GM19467 (cell line): Measurements from ENCODE around the gene GP9.

Experiments
- ATAC-seq: cut with Tn5 transposase; IDR thresholded peaks from one replicate; pipeline ENCODE4 v1.9.1; 2021; ENCODE audit warnings: mild to moderate bottlenecking, moderate library complexity; ENCODE audit not compliant: unreplicated experiment

Gene GP9

DNA sequence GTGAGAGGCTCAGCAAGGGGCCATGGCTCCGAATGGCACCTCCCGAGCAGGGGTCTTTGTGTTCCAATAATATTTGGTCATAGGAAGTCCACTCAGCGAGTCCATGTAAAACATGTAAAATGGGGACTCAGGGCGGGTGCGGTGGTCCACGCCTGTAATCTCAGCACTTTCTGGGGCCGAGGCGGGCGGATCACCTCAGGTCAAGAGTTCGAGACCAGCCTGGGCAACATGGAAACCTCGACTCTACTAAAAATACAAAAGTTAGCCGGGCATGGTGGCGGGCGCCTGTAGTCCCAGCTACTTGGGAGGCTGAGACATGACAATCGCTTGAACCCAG is 33.1 kb upstream of the GP9 start:
- ATAC-seq, result no peak

DNA sequence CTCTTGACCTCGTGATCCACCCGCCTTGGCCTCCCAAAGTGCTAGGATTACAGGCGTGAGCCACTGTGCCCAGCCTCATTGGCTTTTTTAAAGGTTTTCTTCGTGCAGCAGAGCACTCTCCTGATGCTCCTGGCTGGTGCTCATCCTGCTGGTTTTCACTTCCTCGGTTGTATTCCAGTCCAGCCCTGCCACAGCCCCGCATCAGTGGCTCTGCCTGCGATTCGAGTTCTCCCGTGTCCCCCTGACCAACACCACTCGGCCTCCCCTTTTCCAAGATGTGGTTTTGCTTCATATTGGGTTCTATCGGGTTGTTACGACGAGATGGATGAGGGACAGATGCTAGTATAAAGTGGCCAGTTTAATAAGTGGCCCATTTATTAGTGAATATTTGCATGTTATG is 31.7 kb upstream of the GP9 start:
- no peak for ATAC-seq

DNA sequence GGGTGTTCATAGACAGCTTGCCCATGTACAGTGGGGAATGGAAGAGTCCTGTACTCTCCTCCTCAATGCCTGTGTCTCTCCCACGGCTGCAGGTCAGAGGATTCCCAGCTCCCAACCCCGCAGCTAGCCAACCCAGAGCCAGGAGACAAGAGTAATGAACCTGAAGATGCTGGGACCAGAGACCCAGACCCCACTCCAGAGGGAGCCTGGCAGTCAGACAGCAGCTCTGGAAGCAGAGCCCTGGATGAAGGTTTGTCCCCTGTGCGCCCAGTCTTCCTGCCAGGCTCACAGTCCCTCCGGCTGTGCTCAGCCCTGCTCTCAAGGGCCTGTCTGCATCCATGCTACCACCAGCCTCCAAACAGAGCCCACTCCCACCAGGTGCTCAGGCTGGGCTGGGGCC is 30.0 kb upstream of the GP9 start:
- ATAC-seq, result no peak

DNA sequence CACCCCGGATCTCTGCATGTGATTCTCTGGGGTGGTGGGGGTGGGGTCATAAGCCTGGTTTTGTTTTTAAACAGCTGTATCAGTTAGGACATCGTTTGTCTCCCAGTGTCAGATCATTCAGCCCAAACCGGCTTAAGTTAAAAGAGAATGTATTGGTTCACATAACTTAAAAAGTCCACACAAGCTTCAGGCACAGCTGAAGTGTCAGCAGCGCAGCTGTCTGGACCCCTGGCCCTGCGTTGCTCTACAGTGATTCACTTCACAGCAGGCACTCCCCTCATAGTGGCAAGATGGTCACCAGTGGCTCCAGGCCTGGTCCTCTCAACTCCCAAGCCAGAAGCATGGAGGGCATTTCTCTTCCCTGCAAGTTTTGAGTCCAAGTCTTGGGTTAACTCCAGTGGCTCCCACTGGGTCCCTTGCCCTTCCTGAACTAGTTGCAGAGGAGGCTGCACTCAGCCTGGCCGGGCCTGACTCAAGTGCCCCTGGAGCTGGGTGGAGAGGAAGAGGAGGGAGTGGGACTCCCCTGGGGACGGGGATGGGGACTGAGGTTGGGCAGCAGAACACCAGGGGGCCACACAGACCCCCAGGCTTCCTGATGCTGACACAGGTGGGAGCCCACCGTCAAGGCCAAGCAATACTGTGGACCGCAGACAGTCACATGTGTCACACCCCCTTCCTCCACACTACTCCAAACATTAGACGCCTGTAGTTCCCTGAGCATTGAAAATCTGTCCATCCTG is 28.9 kb upstream of the GP9 start:
- no peak for ATAC-seq

DNA sequence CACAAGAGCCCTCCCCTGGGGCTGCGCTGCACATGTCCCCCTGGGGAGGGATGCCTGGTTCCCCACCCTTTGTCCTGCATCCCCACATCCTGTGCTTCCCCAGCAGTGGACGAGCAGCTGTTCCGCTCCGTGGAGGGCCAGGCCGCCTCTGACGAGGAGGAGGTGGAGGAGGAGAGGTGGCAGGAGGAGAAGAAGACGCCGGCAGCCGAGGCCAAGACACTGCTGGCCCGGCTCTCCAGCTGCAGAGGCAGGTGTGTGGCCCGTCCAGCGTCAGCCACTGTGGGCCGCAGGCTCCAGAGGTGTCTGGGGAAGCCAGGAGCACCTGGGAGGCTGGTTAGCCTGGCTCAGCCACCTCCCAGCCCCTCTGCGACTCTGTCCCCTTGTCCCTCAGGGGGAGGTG is 27.9 kb upstream of the GP9 start:
- no peak for ATAC-seq

DNA sequence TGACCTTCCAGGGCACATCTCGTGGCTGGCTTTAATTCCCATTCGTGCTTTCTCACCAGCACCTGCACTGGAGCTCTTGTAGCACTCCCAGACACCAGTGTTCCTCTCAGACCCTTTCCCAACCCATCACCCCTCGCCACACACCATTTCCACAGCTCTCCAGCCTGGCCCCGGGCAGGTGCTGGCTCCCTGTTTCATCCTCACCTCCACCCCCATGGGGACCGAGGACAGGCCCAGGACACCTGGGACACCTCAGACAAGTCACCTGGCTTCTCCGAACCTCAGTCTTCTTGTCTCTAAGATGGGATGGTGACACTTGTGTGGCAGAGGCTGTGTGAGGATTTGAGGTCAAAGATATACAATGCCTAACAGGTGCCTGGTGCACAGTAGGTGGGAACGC is 27.4 kb upstream of the GP9 start:
- no peak for ATAC-seq

DNA sequence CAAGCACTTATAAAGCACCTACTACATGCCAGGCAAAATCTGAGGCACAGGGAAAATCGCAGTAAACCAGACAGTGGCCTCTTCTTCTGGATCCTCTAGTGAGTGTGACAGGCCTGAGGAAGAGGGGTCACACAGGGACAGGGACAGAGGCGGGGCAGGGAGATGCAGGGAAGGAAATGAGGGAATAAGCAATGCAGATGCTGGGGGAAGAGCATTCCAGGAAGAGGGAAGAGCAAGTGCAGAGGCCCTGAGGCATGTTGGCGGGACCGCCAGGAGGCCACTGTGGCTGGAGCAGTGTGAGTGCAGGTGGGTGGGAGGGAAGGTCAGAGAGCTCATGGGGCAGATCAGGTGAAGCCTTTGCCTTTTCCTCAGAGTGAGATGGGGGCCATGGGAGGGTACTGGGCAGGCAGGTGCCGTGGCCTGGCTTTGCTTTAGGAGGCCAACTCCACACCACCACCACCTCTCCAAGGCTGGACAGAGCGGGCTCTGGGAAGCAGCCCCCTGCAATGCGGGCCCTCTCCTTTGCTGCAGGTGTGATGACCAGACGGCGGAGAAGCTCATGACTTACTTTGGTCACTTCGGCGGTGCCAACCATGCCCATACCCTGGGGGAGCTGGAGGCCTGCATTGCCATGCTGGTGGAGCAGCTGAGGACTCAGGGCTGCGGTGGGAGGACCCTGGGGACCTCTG is 26.8 kb upstream of the GP9 start:
- ATAC-seq, result no peak

DNA sequence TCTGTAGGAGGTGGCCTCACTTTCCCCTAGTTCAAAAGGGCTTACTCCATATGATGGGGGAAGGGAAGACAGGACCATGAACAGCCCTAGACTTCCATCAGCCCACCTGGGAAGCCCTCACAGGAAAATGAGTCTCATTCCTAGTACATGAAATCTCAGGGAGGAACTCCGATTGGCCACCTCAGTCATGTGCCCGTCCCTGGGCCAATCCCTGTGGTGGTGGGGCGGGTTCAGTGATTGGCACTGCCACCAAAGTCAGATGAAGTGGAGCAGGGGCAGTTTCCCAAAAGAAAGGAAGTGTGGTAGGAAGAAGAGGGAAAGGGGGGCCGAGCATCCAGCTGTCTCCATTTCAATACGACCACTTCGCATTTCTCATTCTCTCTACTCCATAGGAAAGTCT is 25.9 kb upstream of the GP9 start:
- no peak for ATAC-seq

DNA sequence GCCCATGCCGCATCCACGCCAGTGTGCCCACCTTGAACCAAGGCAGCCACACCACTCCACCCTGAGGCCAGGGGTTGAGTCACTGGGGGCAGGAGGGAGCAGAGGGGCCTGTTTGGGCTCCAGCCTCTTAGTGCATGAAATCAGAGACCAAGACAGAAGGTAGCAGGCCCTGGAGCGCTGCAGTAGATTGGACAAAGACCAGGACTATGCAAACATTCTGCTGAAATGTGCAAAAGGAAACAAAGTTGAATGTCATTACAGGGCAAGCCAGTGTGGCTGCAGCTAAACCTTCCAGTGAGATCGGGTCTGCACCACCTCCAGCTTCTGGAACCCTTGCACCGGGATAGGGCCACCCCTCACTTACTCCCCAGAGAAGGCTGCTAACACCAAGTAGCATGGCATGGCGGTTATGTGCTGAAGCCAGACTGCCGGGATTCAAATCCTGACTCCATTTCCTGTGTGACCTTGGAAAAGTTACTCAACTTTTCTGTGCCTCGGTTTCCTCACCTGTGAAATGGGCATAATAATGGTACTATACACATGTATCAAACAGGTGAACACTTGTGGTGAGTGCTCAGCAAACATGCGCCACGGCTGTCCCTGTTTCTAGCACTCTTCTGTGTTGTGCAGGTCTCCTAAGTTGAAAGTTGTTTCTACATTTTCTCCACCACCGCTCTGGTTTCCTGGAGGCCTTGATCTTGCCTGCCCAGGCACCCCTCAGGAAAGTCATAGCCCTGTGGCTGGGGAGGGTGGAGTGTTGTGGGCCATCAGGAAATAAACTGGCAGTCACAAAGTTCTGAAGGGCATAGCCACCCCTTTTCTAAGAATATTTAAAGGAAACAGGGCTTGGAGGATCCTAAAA is 25.0 kb upstream of the GP9 start:
- no peak for ATAC-seq

DNA sequence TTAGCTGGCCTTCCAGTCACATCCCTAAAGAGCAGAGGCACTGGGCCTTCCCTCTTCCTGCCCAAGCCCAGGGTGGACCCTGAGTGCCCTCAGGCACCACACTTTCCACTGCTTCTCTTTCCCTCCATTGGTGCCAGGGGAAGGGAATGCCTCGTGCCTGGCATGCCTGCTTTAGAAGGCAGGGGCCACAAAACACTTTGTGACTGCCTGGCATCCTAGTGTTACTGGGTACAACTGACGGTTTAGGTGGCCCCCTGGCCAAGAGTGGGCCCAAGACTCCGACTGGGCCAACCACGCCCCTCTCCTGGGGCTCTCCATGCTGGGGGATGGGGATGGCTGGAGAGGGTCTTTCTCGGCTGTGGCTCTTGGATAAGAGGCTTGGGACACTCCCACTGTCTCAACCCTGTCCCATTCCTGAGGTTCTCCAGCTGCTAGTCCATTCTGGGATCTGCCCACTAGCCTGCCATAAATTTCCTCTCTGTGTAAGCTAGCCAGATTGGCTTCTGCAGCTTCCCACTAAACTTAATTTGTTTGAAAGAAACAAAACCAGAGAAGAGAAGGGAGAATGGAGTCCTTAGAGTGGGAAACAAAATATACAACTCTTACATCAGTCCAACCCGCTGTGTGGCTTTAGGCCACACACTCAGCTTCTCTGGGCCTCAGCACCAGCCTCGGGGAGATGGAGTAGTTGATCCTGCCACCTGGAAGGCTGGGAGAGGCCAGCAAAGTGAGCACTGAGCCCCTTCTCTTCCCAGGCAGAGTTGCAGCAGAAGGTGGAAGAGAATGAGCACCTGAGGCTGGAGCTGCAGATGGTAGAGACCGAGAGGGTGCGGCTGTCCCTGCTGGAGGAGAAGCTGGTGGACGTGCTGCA is 24.1 kb upstream of the GP9 start:
- no peak for ATAC-seq

DNA sequence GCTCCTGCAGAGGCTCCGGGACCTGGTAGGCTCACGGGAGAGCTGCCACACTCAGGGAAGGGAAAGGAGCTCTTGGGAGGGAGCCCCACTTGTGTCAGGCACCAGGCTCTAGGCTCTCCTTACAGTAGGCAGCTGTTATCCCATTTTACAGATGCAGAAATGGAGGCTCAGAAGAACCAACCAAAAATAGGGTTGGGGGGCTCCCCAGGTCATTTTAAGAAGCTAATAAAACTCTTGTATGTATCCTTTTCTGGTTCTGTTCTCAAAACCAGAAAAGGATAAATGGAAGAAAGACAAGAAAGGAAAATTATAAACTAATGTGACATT is 23.5 kb upstream of the GP9 start:
- no peak for ATAC-seq

DNA sequence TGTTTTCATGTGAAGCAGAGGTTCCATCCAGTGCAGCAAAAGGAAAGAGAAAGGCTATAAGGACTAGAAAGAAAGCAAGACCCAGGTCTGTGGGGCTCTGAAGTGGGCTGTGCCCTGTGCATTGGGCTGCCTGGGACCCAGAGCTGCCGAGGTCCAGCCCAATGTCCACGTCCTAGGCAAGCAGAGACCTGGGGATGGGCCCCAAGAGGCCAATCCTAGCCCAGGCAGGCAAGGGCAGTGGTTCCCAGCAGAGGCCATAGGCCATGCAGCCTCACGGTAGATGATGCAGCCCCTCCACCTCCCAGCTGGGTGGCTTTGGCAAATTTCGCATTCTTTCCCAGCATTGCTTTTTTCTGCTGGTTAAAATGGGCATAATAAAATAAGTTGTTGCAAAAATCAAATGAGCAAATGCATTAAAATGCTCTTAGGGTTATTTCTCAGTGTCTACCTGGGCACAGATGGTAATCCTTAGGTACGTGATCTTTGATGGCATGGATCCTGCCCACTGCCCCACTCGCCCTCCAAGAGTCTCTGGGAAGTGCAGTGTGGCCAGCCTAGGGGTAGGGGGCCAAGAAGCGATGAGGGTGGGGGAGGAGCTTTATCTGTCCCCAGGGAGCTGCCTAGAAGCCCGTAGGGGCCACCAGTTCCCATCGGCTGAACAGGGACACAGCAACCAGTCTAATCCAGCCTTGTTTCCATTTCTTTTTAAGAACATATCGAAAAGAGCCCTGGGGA is 22.3 kb upstream of the GP9 start:
- ATAC-seq, result no peak

DNA sequence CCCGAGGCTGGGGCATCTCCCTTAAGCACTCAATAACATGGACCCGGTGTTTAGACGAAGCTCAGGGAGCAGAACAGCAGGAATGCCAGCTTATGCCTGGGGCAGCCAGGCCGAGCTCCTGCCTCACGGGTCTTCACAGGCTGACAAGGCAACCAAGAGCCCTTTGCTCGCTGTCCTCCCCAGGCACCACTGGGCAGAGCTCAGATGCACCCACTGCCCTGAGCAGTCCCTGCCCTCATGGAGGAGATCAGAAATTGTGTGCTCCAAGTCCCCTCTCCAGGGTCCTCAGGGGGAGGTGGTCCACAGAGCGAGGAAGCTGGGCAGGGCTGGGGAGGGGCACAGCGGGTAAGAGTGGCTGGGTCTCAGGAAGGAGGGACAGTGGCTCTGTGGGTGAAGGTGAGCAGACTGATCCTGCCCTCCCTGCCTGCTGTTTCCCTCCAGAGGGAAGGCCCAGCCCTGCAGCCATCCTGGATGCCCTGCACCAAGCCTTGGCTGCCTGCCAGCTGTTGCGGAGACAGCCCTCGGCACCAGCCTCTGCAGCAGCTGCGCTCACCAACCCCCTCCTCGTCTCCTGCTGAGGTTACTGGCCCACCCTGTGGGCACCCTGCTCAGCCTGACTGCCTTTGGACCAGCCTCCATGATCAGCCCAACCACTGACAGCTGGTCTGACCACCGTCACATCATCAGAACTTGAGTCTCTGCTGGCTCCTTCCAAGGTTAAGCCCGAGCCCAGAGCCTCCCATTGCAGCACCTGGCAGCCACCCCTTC is 21.1 kb upstream of the GP9 start:
- ATAC-seq, result no peak

DNA sequence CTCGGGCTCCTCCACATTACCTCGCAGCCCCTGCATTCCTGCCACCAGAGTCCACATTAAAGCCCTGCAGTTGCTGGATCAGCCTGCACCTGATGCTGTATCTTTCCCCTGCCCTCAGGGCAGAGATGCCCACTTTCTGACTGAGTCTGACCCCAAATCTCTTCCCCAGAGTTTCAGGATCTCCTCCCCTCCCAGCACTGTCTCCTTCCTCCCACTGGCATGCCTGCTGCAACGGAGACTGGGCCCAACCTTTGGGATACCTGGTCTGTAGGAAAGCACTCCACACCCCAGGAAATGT is 20.6 kb upstream of the GP9 start:
- no peak for ATAC-seq

DNA sequence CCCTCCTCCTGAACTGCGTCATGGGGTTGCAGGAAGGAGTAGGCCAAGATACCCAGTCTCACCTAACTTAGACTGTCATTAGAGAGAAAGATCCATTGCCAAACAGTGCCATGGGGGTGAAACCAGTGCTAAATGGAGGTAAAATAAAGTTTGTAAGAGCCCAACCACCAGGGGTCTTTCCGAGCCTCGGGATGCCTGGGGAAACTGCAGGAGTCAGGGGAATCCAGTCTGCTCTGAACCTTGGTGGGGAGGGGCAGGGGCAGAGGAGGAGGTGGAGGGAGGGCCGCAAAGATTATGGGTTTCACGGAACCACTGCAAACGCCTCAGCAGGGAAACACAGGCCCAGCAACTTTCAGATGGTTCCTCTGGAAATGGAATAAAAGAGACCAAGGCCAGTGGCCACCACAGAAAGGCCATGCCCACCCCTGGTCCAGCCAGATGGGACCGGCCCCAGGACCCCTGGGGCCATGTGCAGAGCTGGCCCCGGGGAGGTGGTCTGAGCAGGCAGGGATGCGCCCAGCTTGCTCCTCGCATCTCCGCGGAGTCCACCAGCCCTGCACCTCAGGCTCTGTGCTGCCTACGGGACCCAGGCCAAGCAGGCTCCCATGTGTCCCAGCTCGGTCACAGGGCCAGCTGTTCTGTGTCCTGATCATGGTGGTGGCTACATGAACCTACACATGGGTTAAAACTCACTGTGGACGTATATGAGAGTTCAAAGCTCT is 19.8 kb upstream of the GP9 start:
- no peak for ATAC-seq

DNA sequence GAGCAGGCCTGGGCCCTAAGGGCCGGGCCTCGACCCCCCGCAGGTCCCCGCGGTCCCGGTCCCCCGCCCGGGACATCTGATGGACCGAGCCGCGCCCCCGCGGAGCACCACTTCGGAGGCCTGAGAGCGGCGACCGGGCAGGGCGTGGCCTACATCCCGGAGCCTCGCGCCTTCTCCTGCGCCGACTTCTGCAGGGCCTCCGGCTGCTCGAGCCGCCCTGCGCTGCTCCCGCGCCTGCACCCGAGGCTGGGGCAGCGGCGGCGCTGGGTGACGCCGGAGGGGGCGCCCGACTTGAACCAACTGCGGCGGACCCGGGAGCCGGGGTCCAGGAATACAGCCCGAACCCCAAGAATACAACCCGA is 14.9 kb upstream of the GP9 start:
- ATAC-seq, result no peak

DNA sequence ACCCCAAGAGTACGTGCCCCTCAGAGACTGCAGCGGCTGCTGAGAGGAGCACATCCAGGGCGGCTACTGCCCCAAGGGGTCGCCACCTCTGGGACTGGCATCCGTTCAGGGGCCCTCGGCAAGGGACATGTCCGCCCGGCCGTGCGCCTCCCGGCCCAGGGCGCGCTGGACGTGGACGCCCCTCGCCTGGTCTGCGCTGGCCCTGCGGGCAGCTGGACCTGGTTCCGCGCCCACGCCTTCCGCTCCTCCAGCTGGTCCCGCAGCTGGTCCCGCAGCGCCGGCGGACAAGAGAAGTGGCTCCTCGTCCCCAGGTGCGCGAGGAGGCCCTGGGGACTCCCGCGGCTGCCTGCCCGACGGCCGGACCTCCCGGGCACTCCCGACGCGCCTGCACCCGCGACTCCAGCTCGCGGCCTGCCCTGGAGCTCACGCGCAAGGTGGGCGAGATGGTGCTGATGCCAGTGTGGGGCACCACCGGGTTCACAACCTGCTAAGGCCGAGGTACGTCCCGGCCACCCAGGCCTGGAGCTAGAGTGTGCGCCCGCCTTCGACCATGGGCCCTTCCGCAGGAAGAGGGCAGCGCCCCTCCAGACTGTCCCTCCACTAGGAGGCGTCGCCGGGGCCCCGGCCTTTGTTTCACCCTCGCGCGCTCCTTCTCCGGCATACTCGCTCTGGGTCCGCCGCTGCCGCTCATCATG is 14.4 kb upstream of the GP9 start:
- ATAC-seq, result no peak

DNA sequence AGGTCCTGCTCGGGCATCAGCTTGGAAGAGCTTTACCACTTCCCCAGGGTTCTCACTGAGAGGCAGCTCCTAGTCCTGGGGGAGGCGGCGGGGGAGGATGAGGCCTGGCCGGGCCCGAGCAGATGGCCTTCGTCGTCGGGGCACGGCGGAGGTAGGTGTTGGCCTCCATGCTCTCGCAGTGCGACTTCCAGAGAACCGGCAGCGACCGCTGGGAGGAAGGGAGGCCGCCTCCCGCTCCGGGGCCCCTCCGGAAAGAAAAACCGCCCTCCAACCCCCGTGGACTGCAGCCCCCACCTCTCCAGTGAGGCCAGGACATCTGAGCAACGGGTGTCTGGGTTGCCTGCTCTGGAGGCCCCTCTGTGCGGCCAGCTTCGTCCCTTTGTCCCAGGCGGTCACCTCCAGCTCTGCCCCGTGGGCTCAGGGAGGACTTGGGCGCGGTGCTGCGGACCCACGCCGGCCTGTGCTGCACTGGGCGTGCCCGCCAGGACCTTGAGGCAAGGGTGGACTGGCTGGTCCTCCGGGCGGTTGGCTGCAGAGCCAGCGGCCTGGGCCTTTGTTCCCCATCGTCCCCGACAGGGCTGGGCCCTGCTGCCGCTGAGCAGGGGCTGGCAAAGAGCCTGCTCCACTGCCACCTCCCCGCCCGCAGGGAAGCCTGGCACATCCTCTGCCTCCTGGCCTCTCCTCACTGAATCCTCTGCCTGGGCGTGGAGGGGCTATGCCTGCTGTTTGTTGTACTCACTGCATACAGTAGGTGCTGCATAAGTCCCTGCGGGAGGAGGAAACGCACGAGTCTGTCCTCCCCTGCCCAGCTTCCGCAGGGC is 13.6 kb upstream of the GP9 start:
- no peak for ATAC-seq
